Stimulated activated CD4-positive, alpha-beta T cell treated with anti-CD3 and anti-CD28 coated beads, Interleukin-12 subunit alpha, Interleukin-12 subunit beta, amount 100 ng/mL, for 24 hours (primary cell): Measurements from ENCODE around the gene TYW1.
"Not testable (repeated sequence)": the region's sequence is repeated elsewhere in the genome, so short reads cannot be mapped to it uniquely, and the experiment has no call there.

Source experiments
- DNase-seq, 2 experiments: peaks; one replicate each; pipeline ENCODE4 v3.0.0-alpha.2; 2020; ENCODE audit warnings: low read depth in 2 of 2

TYW1 gene

GRCh38 chr7:67046819-67047218, 50.2 kb downstream of the TYW1 start:
- not testable (repeated sequence) for DNase-seq

DNA sequence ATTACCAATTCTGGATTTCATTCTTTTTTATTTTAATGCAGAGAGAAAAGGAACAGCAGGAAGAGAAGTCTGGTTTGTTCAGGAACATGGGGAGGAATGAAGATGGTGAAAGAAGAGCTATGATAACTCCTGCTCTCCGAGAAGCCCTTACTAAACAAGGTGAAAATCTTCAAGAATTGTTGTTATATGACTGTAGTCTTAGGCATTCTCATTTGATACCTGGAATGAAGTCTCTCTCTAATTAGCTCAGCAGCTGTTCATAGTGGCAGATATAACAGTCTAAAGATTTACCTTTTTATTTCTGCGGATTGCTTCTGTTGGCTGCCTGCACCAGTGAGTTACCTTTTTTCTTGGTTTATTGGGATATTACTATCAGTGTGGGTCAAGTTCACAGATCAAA, 53.3 kb downstream of the TYW1 start:
- not testable (repeated sequence) for DNase-seq

GRCh38 chr7:67052161-67052560, 55.5 kb downstream of the TYW1 start:
- DNase-seq: not testable (repeated sequence)

DNA sequence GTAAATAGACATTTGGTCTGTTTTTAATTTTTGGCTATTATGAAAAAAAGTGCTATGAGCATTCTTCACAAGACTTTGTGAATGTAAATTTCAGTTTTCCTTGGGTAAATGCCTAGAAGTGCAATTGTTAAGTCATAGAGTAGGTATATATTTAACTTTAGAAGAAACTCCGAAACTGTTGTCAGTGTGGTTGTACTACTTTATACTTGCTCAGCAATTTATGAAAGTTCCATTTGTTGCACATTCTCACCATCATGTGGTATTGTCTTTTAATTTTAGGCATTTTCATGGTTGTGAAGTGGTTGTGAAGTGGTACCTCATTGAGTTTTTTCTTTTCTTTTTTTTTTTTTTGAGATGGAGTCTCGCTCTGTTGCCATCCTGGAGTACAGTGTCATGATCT, 60.0 kb downstream of the TYW1 start:
- no peak for DNase-seq

DNA sequence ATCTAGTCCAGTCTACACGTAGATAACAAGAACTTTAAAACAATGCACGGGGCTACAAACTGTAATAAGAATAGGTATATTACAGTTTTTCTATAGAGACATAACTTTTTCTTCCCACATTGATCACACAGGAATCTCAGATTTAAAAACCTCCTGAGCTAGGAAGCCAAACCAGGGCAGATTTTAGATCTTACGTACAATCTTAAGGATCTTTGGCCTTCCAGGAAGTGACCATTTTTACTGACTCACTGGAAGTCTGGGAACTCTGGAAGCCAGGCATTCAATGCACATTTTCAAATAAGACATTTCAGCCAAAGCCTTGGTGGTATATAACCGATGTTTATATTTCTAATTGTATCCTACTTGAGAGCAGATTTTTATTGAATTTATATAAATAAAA, 64.7 kb downstream of the TYW1 start:
- DNase-seq: not testable (repeated sequence)

- not testable (repeated sequence) for DNase-seq
Observed at GRCh38 chr7:67062802-67063201, 66.2 kb downstream of the TYW1 start.

DNA sequence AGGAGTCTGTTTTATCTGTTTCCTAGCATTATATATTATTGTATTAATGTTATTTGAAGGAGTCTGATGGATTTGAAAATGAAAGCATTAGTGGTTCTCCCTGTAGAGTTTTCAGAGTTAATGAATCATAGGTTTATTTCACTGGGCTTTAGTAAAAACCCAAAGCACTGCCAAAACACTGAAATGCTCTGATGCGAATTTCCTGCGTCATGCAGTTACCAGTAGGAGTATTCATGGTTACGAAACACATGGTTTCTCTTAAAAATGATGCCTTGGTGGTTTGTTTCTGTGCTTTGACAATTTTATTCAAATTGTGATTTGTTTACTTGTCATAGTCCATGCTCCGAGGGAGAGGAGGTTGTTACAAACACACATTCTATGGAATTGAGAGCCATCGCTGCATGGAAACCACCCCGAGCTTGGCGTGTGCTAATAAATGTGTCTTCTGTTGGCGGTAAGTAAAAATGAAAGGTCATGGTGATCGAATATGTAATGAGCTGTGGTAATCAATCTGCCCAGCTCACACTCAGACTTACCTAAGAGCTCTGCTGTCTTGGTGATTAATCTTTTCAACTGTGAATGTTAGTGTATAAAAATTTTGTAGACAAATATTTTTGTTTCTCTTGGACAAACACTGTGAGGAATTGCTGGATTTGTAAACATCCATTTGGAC, 70.5 kb downstream of the TYW1 start:
- not testable (repeated sequence) for DNase-seq

DNA sequence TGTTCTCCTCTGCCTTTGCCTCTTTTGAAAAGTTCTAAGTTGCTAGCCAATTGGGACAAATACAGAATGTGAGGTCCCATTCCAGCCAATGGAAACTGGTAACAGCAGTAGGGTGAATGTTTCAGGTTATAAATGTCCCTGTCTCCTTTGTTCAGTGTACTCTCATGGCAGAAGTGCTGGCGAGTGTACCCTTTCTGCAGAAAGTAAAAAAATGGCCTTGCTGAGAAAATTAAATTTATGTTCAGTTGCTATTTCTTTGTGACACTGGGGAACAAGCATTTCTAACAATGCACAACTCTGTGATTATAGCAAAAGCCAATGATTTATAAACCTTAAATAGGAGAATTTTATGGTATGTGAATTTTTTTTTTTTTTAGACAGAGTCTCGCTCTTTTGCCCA, 79.5 kb downstream of the TYW1 start:
- not testable (repeated sequence) for DNase-seq

DNA sequence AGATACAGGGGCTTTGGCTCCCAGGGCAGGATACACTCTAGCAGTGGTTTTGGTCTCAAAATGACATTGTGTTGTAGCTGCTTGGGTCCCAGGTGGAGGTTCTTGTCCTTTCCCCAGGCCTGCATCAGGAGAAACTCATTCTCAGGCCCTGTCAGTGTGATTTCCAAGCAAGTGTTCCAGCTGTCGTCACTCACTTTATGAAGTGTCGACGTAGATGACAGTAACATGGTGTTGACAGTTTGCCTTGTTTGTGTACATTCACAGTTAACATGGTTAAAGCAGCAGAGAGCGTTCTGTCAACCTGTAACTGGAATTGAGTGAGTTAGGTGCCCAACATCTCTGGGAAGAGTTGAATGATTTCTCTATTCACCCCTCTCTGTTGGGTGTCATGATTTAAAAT, 86.2 kb downstream of the TYW1 start:
- DNase-seq: not testable (repeated sequence)

GRCh38 chr7:67089261-67089660, 92.6 kb downstream of the TYW1 start:
- DNase-seq: not testable (repeated sequence)

- not testable (repeated sequence) for DNase-seq
Observed at GRCh38 chr7:67091053-67091452, 94.4 kb downstream of the TYW1 start.

- not testable (repeated sequence) for DNase-seq
Observed at GRCh38 chr7:67098031-67098430, 101.4 kb downstream of the TYW1 start.

DNA sequence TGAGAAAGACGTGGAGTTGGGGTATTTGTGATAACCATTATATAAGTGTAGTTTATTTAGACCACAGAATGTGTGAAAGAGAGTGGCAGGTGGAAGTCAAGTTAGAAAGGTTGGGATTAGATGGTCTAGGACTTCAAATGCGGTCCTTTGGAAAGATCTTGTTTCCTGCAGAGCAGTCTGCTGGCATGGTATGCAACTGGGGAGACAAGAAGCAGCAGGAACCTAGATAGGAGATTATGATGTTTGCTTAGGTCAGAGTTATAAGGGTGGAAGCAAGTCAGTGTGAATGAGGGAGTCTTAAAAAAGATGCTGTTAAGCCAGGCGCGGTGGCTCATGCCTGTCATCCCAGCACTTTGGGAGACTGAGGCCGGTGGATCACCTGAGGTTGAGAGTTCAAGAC, 102.8 kb downstream of the TYW1 start:
- DNase-seq: not testable (repeated sequence)

- DNase-seq: not testable (repeated sequence)
Observed at GRCh38 chr7:67100038-67100437, 103.4 kb downstream of the TYW1 start.

GRCh38 chr7:67100956-67101361, 104.3 kb downstream of the TYW1 start:
- no peak for DNase-seq

DNA sequence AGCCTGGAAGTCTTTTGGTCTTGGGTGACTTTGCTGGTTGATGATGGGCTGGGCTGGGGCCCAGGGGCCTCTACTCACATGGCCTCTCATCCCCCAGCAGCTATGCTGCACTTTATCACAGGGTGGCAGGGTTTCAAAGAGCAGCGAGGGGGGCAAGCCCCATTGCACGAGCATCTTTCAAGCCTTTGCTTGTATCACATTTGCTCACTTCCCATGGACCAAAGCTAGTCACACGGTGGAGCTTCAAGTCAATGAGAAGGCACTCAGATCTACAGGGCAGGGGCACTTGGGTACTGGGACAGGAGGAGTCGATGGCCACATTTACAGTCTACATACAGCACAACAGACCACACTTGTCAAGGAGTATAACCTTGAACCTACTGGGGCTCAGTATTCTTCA, 108.3 kb downstream of the TYW1 start:
- DNase-seq: not testable (repeated sequence)

DNA sequence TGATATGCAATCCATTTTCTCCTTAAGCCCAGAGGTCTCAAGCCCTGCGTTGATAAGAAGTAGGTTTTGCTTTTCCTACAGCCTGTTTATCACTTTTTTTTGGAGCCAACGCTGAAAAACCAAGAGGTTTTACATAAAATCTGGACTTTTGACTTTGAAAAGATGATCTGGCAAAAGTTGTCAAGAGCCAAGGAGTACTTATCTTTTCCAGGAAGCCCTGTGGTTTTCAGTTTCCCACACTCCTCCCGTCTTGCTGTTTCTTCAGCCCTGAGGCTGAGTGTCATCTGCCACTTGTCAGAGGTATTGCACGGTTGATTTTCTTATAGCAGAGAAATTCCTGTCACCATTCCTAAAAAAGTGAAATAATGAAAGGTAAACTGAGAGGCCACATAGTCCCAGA, 108.7 kb downstream of the TYW1 start:
- no peak for DNase-seq

DNA sequence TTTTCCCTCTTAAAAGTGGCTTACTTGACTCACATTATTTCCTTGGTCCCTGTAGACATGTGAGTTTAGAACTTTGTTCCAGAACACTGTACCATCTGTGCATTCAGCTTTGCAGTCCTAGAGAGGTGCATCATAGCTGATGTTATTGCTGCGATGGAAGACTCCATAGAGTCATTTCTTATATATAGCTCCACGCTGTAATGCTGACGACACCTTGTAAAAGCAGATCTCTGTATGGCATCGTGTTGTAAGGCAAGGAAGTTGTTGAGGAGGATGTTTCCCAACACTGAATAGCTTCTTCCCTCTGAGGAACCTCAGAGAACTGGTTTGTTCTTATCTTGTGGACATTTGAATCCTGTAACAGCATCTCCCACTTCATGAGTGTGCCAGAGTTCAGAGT, 109.6 kb downstream of the TYW1 start:
- not testable (repeated sequence) for DNase-seq

- not testable (repeated sequence) for DNase-seq
Observed at GRCh38 chr7:67111342-67111741, 114.7 kb downstream of the TYW1 start.

DNA sequence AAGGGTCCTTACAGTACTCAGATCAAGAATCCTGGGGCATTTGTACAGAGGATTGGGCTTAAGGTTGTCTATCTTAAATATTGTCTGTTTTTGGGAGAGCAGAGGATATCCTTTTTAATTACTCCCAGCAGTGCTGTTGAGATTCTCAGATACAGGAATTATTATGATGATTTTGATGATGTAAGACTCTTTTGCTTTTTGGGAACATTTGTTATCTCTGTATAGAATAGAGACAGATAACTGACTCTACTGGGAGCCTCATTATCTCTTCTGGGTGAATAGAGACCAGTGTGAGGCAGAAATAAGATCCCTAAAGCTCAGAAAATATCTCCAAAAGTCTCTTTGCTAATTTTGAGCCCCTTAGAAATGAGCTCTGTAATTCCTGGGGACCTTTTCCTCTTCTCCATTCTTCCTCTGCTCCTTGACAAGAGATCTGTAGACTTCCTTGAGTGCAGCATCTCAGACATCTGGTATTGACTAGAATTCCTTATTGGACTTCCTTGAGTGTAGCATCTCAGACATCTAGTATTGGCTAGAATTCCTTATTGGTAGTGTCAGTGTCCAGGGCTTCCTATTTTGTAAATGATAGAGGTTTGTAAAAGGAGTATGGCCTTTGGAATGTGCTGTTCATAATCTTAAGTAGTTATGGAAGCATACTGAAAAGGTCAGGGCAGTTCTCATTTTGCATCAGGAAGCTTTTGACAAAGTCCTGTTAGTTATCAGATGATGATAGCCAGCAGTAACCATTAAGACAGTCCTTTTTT, 118.0 kb downstream of the TYW1 start:
- DNase-seq: not testable (repeated sequence)

DNA sequence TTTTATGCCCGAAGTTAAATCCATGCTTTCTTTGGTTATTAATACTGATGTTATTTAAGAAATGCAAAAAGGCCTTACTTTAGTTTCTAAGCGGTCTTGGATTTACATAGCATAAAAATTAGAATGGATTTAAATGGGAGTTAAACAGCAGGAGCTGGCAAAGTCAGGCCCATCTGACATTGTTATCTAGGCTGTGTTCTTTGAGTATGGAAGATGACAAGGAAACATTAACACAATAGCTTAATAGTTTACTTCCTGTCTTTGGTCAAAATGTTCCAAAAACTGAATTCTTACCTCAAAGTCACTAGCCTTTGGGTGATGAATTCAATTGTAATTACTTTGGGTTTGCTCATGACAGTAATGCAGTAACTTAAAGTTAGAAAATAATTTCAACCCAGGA, 123.9 kb downstream of the TYW1 start:
- not testable (repeated sequence) for DNase-seq

DNA sequence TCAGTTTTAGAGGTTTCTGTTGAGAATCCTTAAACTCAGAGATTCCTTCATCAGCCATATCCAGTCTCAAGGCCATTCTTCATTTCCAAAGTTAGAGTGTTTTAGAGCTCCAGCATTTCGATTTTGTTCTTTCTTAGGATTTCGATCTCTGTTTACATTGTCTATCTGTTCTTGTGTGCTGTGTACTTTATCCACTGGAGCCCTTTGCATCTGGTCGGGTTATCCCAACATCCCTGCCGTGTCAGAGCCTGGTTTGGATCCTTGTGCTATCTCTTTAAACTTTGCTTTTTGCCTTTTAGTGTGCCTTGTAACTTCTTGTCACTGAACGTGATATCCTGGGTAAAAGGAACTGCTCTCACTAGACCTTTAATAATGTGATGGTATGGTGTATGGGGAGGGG, 131.6 kb downstream of the TYW1 start:
- not testable (repeated sequence) for DNase-seq

DNA sequence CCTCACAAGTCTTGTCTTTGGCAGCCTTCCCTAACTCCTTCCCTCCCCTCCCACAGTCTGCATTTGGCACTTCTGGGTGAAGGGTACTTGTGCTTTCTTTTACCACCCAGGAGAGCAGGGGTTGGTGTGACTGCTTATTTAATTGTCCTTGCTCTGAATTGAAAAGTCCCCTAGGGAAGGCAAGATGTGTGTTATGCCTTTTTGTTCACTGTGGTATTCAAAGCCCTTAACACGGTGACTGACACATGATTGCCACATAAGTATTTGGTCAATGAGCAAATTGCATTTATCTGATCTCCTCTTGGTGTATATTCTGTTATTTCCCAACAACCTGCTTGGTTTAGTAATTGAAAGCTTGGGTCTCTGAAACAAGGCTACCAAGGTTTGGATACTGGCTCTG, 134.1 kb downstream of the TYW1 start:
- DNase-seq: not testable (repeated sequence)
